OCI-LY1 (cell line): Measurements from ENCODE around the gene MLANA.

Source experiments
- H2AFZ ChIP-seq: fragments of 200-600 bp; sonication (generic), shearing (Covaris generic); 2 replicates; pipeline ENCODE4 v1.6.0; 2014; ENCODE audit warnings: antibody characterized with exemption, mild to moderate bottlenecking, low read length
- H3F3A ChIP-seq: fragments of 200-600 bp; sonication (generic), shearing (Covaris generic); 2 replicates; pipeline ENCODE4 v1.6.0; 2014; ENCODE audit warnings: mild to moderate bottlenecking, antibody characterized with exemption, low read length, moderate library complexity; ENCODE audit not compliant: insufficient read depth
- H3K27ac ChIP-seq: fragments of 200-600 bp; sonication (generic); 2 replicates; pipeline ENCODE4 v1.5.1; 2014; ENCODE audit warnings: low read length, mixed run types, mild to moderate bottlenecking, low read depth; ENCODE audit not compliant: poor library complexity, severe bottlenecking
- H3K27me3 ChIP-seq: fragments of 200-600 bp; sonication (generic); 2 replicates; pipeline ENCODE4 v1.6.0; 2014; ENCODE audit warnings: antibody characterized with exemption, mild to moderate bottlenecking, low read length, moderate library complexity; ENCODE audit not compliant: insufficient read depth
- H3K36me3 ChIP-seq: fragments of 200-600 bp; sonication (generic); 2 replicates; pipeline ENCODE4 v1.6.1; 2014; ENCODE audit warnings: mild to moderate bottlenecking, antibody characterized with exemption, low read length, moderate library complexity, mixed read lengths; ENCODE audit not compliant: insufficient read depth
- H3K4me1 ChIP-seq: fragments of 200-600 bp; sonication (generic); 2 replicates; pipeline ENCODE4 v1.5.1; 2014; ENCODE audit warnings: mild to moderate bottlenecking, low read length, moderate library complexity; ENCODE audit not compliant: insufficient read depth, severe bottlenecking
- H3K4me2 ChIP-seq: fragments of 200-600 bp; sonication (generic), shearing (Covaris generic); 2 replicates; pipeline ENCODE4 v1.6.1; 2014; ENCODE audit warnings: low read length
- H3K4me3 ChIP-seq: fragments of 200-600 bp; sonication (generic); 2 replicates; pipeline ENCODE4 v1.5.1; 2014; ENCODE audit warnings: low read length, low read depth, mild to moderate bottlenecking, mixed read lengths; ENCODE audit not compliant: poor library complexity, severe bottlenecking
- H3K79me2 ChIP-seq: fragments of 200-600 bp; shearing (Covaris generic); 2 replicates; pipeline ENCODE4 v1.6.1; 2016; ENCODE audit warnings: mixed run types, low read length, mixed read lengths; ENCODE audit not compliant: insufficient read depth
- H3K9ac ChIP-seq: fragments of 200-600 bp; sonication (generic), shearing (Covaris generic); 2 replicates; pipeline ENCODE4 v1.6.1; 2014; ENCODE audit warnings: mild to moderate bottlenecking, low read length, mixed read lengths
- H3K9me2 ChIP-seq: fragments of 200-600 bp; sonication (generic), shearing (Covaris generic); 2 replicates; pipeline ENCODE4 v1.6.1; 2014; ENCODE audit warnings: low read depth, mild to moderate bottlenecking, low read length, mixed read lengths
- H3K9me3 ChIP-seq: fragments of 200-600 bp; shearing (Covaris generic); 2 replicates; pipeline ENCODE4 v1.6.1; 2014; ENCODE audit warnings: low read length, mixed read lengths
- H4K20me1 ChIP-seq: fragments of 200-600 bp; sonication (generic), shearing (Covaris generic); 2 replicates; pipeline ENCODE4 v1.6.0; 2016; ENCODE audit warnings: mild to moderate bottlenecking, low read length; ENCODE audit not compliant: insufficient read depth
- EZH2 ChIP-seq: fragments of 200-600 bp; sonication (generic), shearing (Covaris generic); IDR thresholded peaks from 2 replicates; pipeline ENCODE4 v1.8.0; 2017; ENCODE audit warnings: borderline replicate concordance, mixed run types, mild to moderate bottlenecking, antibody characterized with exemption, low read length, moderate library complexity, mixed read lengths
- TF ChIP-seq, protein P1 (sequence below): fragments of 200-600 bp; sonication (generic), shearing (Covaris generic); IDR thresholded peaks from 2 replicates; pipeline ENCODE4 v1.5.1; 2017; ENCODE audit warnings: mild to moderate bottlenecking, antibody characterized with exemption, low read length, moderate library complexity, mixed read lengths

MLANA gene

DNA sequence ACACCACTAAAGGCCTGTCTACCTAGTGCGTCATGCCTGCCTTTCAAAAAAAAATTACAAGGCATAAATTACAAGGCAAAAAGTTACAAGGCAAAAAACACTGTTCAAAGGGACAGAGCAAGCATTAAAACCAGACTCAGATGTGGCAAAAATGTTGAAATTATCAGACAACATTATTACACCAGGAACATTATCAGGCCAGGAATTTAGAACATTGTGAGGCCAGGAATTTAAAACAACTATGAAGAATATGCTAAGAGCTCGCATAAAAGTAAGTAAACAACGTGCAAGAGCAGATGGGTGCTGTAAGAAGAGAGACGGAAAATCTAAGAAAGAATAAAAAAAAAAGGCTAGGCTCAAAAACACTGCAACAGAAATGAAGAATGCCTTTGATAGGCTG lies 18.2 kb upstream of the MLANA start:
- TF ChIP-seq EZH2: no peak
- TF ChIP-seq, protein P1, sequence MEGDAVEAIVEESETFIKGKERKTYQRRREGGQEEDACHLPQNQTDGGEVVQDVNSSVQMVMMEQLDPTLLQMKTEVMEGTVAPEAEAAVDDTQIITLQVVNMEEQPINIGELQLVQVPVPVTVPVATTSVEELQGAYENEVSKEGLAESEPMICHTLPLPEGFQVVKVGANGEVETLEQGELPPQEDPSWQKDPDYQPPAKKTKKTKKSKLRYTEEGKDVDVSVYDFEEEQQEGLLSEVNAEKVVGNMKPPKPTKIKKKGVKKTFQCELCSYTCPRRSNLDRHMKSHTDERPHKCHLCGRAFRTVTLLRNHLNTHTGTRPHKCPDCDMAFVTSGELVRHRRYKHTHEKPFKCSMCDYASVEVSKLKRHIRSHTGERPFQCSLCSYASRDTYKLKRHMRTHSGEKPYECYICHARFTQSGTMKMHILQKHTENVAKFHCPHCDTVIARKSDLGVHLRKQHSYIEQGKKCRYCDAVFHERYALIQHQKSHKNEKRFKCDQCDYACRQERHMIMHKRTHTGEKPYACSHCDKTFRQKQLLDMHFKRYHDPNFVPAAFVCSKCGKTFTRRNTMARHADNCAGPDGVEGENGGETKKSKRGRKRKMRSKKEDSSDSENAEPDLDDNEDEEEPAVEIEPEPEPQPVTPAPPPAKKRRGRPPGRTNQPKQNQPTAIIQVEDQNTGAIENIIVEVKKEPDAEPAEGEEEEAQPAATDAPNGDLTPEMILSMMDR: no peak
- H3K9me2 ChIP-seq: no peaks in the 10 kb centered on the region
- H3K79me2 ChIP-seq: no peaks in the 10 kb centered on the region
- peaks cover 13% of the 10 kb centered on the region for H3K4me1 ChIP-seq
- H3K9ac ChIP-seq: no peak overlapping the region
- H3K27me3 ChIP-seq: no peaks in the 10 kb centered on the region
- H2AFZ ChIP-seq: no peak overlapping the region
- H3K9me3 ChIP-seq: no peaks in the 10 kb centered on the region
- no peaks in the 10 kb centered on the region for H3K36me3 ChIP-seq
- no peaks in the 10 kb centered on the region for H3F3A ChIP-seq
- no peak overlapping the region for H3K4me2 ChIP-seq
- no peaks in the 10 kb centered on the region for H4K20me1 ChIP-seq
- H3K27ac ChIP-seq: no peak overlapping the region
- no peak overlapping the region for H3K4me3 ChIP-seq

DNA sequence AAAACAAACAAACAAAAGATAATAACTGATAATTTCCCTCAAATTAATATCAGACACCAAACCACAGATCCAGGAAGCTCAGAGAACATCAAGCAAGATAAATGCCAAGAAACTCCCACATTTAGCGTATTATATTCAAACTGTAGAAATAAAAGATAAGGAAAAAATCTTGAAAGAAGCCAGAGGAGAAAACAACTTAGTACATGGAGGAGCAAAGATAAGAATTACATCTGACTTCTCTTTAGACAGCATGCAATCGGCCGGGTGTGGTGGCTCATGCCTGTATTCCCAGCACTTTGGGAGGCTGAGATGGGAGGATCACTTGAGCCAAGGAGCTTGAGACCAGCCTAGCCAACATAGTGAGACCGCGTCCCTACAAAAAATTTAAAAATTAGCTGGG lies 17.2 kb upstream of the MLANA start:
- Histone ChIP-seq H3K9me3 (no peaks in the 10 kb centered on the region), H3K79me2 (no peaks in the 10 kb centered on the region), H3K36me3 (no peaks in the 10 kb centered on the region), H3K4me2 (no peak overlapping the region), H4K20me1 (no peaks in the 10 kb centered on the region), H3K4me1 (peaks cover 13% of the 10 kb centered on the region), H3K27me3 (no peaks in the 10 kb centered on the region), H3K9me2 (no peaks in the 10 kb centered on the region), H3F3A (no peaks in the 10 kb centered on the region), H3K27ac (no peak overlapping the region), H2AFZ (no peak overlapping the region), H3K4me3 (no peak overlapping the region), H3K9ac (no peak overlapping the region)
- no peak for TF ChIP-seq EZH2

DNA sequence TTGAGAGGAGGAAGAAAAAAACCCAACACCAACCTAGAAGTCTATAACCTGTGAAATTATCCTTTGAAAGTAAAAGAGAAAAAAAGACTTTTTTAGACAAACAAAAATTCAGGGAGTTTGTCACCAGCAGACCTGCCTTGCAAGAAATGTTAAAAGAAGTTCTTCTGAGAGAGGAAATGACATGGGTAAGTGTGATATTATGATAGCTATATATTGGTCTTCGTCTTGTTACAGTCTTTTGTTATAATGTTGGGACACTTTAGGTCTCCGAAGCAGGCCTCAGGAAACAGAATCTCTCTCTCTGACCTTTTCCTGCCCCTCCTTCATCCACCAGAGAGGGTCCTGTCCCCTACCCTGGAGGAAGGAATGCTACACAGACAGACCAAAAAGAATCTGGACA lies 16.6 kb upstream of the MLANA start:
- H3K79me2 ChIP-seq: no peaks in the 10 kb centered on the region
- H3K9me3 ChIP-seq: no peaks in the 10 kb centered on the region
- H3K4me3 ChIP-seq: no peak overlapping the region
- no peaks in the 10 kb centered on the region for H4K20me1 ChIP-seq
- H3K9ac ChIP-seq: no peak overlapping the region
- H3K36me3 ChIP-seq: no peaks in the 10 kb centered on the region
- no peaks in the 10 kb centered on the region for H3K27me3 ChIP-seq
- H3F3A ChIP-seq: no peaks in the 10 kb centered on the region
- peaks cover 13% of the 10 kb centered on the region for H3K4me1 ChIP-seq
- H3K27ac ChIP-seq: no peak overlapping the region
- no peak overlapping the region for H3K4me2 ChIP-seq
- no peak overlapping the region for H2AFZ ChIP-seq
- no peaks in the 10 kb centered on the region for H3K9me2 ChIP-seq
- no peak for TF ChIP-seq EZH2
- TF ChIP-seq, protein P1: no peak

DNA sequence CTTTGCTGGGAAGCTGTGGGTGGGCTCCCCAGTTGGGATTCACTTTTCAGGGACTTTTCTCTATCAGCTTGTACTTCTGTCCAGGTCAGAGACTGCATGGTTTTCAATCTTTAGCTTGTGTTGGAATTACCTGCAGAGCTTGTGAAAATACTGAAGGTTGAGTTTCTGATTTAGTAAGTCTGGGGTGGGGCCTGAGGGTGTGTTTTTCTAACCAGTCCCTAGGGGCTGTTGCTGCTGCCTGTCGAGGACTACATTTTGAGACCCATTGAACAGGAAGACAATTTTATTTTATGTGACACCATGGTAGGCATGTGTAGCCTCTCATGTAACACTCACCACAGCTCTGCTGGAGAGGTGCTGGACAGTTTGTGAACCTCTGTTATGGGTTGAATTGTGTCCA lies 14.7 kb upstream of the MLANA start:
- Histone ChIP-seq H4K20me1 (no peaks in the 10 kb centered on the region), H2AFZ (no peak overlapping the region), H3K27ac (no peak overlapping the region), H3K36me3 (no peaks in the 10 kb centered on the region), H3K9me3 (no peaks in the 10 kb centered on the region), H3K79me2 (no peaks in the 10 kb centered on the region), H3K27me3 (no peaks in the 10 kb centered on the region), H3K9me2 (no peaks in the 10 kb centered on the region), H3K4me1 (no peaks in the 10 kb centered on the region), H3K4me3 (no peak overlapping the region), H3K9ac (no peak overlapping the region), H3F3A (no peaks in the 10 kb centered on the region), H3K4me2 (no peak overlapping the region)
- TF ChIP-seq EZH2: no peak
- TF ChIP-seq, protein P1: no peak
